GM19397 (cell line): ENCODE results near the gene UTS2B.
A peak's percentile ranks its signal among the peaks of the same experiment; 100 is the strongest.

Experiments
- ATAC-seq: cut with Tn5 transposase; IDR thresholded peaks from one replicate; pipeline ENCODE4 v1.9.1; 2021; ENCODE audit warnings: mild to moderate bottlenecking, moderate library complexity; ENCODE audit not compliant: unreplicated experiment

The UTS2B gene

GRCh38 chr3:191327526-191327925 lies 2.8 kb downstream of the UTS2B start:
- ATAC-seq: no peak

GRCh38 chr3:191324936-191325335 lies 5.4 kb downstream of the UTS2B start:
- ATAC-seq: no peak

- no peak for ATAC-seq
These were observed 9.1 kb downstream of the UTS2B start for GRCh38 chr3:191321019-191321767.

- ATAC-seq: no peak
These were observed 10.0 kb downstream of the UTS2B start for GRCh38 chr3:191320316-191320715.

GRCh38 chr3:191316876-191317603 lies 13.3 kb downstream of the UTS2B start:
- ATAC-seq: no peak

- no peak for ATAC-seq
These were observed 16.1 kb downstream of the UTS2B start for GRCh38 chr3:191314109-191314728.

- no peak for ATAC-seq
These were observed 17.0 kb downstream of the UTS2B start for GRCh38 chr3:191313296-191313695.

- ATAC-seq: no peak
These were observed 23.0 kb downstream of the UTS2B start for GRCh38 chr3:191307341-191307740.

GRCh38 chr3:191306428-191306827 lies 23.9 kb downstream of the UTS2B start:
- no peak for ATAC-seq

GRCh38 chr3:191303596-191303995 lies 26.7 kb downstream of the UTS2B start:
- ATAC-seq: no peak

- ATAC-seq: no peak
These were observed 27.9 kb downstream of the UTS2B start for GRCh38 chr3:191302451-191302850.

GRCh38 chr3:191301782-191302411 lies 28.4 kb downstream of the UTS2B start:
- ATAC-seq: no peak

- peak; percentile 67 for ATAC-seq
These were observed 29.3 kb downstream of the UTS2B start for GRCh38 chr3:191301017-191301416.

- ATAC-seq: no peak
These were observed 29.9 kb downstream of the UTS2B start for GRCh38 chr3:191300422-191300821.

- ATAC-seq: no peak
These were observed 31.5 kb downstream of the UTS2B start for GRCh38 chr3:191298846-191299245.

- peak; percentile 86 for ATAC-seq
These were observed 34.2 kb downstream of the UTS2B start for GRCh38 chr3:191296041-191296541.

- no peak for ATAC-seq
These were observed 36.0 kb downstream of the UTS2B start for GRCh38 chr3:191294291-191294690.

- no peak for ATAC-seq
These were observed 37.9 kb downstream of the UTS2B start for GRCh38 chr3:191292243-191293015.

- ATAC-seq: peak; percentile 75
These were observed 39.9 kb downstream of the UTS2B start for GRCh38 chr3:191290311-191291025.

GRCh38 chr3:191283400-191283799 lies 46.9 kb downstream of the UTS2B start:
- ATAC-seq: no peak
